Testis (tissue), 2 donors: Measurements from ENCODE around the gene MYO1D.

ENCODE experiments used
- POLR2A ChIP-seq: fragments of 450-650 bp; IDR thresholded peaks from one replicate; pipeline ENCODE4 v1.6.1; 2017; ENCODE audit warnings: antibody characterized with exemption, mild to moderate bottlenecking, moderate library complexity
- TF ChIP-seq, protein P1 (sequence below), 3 experiments: fragments of 450-650 bp in 2 of 3; fragments of 200-600 bp in 1 of 3; sonication (generic) in 1 of 3; IDR thresholded peaks; one replicate each; pipeline ENCODE4 v1.5.1; 2016 to 2019; ENCODE audit warnings: antibody characterized with exemption in 3 of 3, mild to moderate bottlenecking in 2 of 3, moderate library complexity in 1 of 3

DNA sequence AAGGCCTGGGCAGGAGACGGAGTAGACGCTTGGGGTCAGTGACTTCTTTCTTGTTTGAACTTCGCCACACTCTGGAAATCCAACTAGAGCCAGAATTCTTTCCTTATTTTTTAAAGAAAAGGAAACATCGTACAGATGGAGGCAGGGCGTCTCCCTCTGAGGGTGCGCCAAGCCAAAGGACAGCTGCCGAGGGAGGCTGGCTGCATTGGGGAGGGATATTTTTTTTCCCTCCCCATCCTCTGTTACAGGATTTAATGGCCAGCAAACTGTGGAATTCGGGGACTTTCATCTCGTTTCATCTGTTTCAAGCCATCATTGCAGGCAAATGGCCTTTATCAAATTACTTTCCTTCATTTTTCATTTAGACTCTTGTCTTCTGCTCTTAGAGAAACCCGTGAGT lies 374.2 kb downstream of the MYO1D start:
- TF ChIP-seq POLR2A: no peak
- TF ChIP-seq, protein P1, sequence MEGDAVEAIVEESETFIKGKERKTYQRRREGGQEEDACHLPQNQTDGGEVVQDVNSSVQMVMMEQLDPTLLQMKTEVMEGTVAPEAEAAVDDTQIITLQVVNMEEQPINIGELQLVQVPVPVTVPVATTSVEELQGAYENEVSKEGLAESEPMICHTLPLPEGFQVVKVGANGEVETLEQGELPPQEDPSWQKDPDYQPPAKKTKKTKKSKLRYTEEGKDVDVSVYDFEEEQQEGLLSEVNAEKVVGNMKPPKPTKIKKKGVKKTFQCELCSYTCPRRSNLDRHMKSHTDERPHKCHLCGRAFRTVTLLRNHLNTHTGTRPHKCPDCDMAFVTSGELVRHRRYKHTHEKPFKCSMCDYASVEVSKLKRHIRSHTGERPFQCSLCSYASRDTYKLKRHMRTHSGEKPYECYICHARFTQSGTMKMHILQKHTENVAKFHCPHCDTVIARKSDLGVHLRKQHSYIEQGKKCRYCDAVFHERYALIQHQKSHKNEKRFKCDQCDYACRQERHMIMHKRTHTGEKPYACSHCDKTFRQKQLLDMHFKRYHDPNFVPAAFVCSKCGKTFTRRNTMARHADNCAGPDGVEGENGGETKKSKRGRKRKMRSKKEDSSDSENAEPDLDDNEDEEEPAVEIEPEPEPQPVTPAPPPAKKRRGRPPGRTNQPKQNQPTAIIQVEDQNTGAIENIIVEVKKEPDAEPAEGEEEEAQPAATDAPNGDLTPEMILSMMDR (IDR thresholded peaks at IDR 0.05): no peak
